C4-2B (cell line): ENCODE results near the gene ATP6V0A4.
"Not testable (repeated sequence)": the region's sequence is repeated elsewhere in the genome, so short reads cannot be mapped to it uniquely, and the experiment has no call there.

ENCODE experiments used
- H3K27ac ChIP-seq: fragments of 450-650 bp; 2 replicates; pipeline ENCODE4 v1.5.1; 2017
- CTCF ChIP-seq: fragments of 450-650 bp; conservative IDR thresholded peaks from 2 replicates; pipeline ENCODE4 v1.5.1; 2017; ENCODE audit warnings: mild to moderate bottlenecking
- ZFX ChIP-seq: fragments of 450-650 bp; IDR thresholded peaks from 2 replicates; pipeline ENCODE4 v1.6.1; 2017

Gene ATP6V0A4

GRCh38 chr7:138821912-138822311, 23.9 kb upstream of the ATP6V0A4 start:
- no peak overlapping the region for H3K27ac ChIP-seq
- no peak for TF ChIP-seq ZFX
- TF ChIP-seq CTCF = no peak

GRCh38 chr7:138819625-138820024, 21.6 kb upstream of the ATP6V0A4 start:
- no peak overlapping the region for H3K27ac ChIP-seq
- TF ChIP-seq CTCF (no peak), ZFX (no peak)

GRCh38 chr7:138816650-138817049, 18.7 kb upstream of the ATP6V0A4 start:
- TF ChIP-seq CTCF = no peak
- no peak for TF ChIP-seq ZFX
- no peak overlapping the region for H3K27ac ChIP-seq

- no peak for TF ChIP-seq ZFX
- TF ChIP-seq CTCF = no peak
- no peak overlapping the region for H3K27ac ChIP-seq
Observed at GRCh38 chr7:138814816-138815332, 16.9 kb upstream of the ATP6V0A4 start.

- H3K27ac ChIP-seq = no peak overlapping the region
- TF ChIP-seq ZFX (no peak), CTCF (no peak)
Observed at GRCh38 chr7:138813945-138814344, 15.9 kb upstream of the ATP6V0A4 start.

- H3K27ac ChIP-seq = not testable (repeated sequence)
Observed at GRCh38 chr7:138811327-138811726, 13.3 kb upstream of the ATP6V0A4 start.

- TF ChIP-seq CTCF (no peak), ZFX (no peak)
- H3K27ac ChIP-seq = no peak overlapping the region
Observed at GRCh38 chr7:138809346-138809745, 11.3 kb upstream of the ATP6V0A4 start.

GRCh38 chr7:138804618-138805017, 6.6 kb upstream of the ATP6V0A4 start:
- H3K27ac ChIP-seq = no peak overlapping the region
- TF ChIP-seq CTCF (no peak), ZFX (no peak)
